Raji (cell line): ENCODE measurements around the gene GRAMD1C.

Source experiments
- POLR2A ChIP-seq: IDR thresholded peaks from 2 replicates; pipeline ENCODE4 v1.6.1; 2011; ENCODE audit warnings: low read depth, low read length, control low read depth; ENCODE audit not compliant: insufficient read depth

Gene GRAMD1C

GRCh38 chr3:113906568-113907140 is 68.1 kb downstream of the GRAMD1C start:
- TF ChIP-seq POLR2A, result no peak

- no peak for TF ChIP-seq POLR2A
Measured at GRCh38 chr3:113908133-113908532, 69.5 kb downstream of the GRAMD1C start.

GRCh38 chr3:113910966-113911365 is 72.4 kb downstream of the GRAMD1C start:
- no peak for TF ChIP-seq POLR2A

- no peak for TF ChIP-seq POLR2A
Measured at GRCh38 chr3:113912552-113913236, 74.1 kb downstream of the GRAMD1C start.

GRCh38 chr3:113914646-113915045 is 76.1 kb downstream of the GRAMD1C start:
- no peak for TF ChIP-seq POLR2A

- no peak for TF ChIP-seq POLR2A
Measured at GRCh38 chr3:113927556-113927955, 89.0 kb downstream of the GRAMD1C start.

- TF ChIP-seq POLR2A, result no peak
Measured at GRCh38 chr3:113946831-113947230, 108.2 kb downstream of the GRAMD1C start.

- no peak for TF ChIP-seq POLR2A
Measured at GRCh38 chr3:113947372-113948014, 108.9 kb downstream of the GRAMD1C start, which contains the start of gene ZDHHC23. TSS of gene ZDHHC23 (plus strand) at chr3:113948013. CDS start at chr3:113948803, 790 bp downstream.

GRCh38 chr3:113948015-113948917 is 109.7 kb downstream of the GRAMD1C start:
- TF ChIP-seq POLR2A, result peak; percentile 56; the same call in 1 of the 2 replicates

- no peak for TF ChIP-seq POLR2A
Measured at GRCh38 chr3:113952921-113953320, 114.3 kb downstream of the GRAMD1C start.

GRCh38 chr3:113953677-113954076 is 115.1 kb downstream of the GRAMD1C start:
- no peak for TF ChIP-seq POLR2A

GRCh38 chr3:113954091-113954685 is 115.6 kb downstream of the GRAMD1C start:
- no peak for TF ChIP-seq POLR2A

- no peak for TF ChIP-seq POLR2A
Measured at GRCh38 chr3:113963879-113964278, 125.3 kb downstream of the GRAMD1C start.

- TF ChIP-seq POLR2A, result no peak
Measured at GRCh38 chr3:113966172-113966571, 127.6 kb downstream of the GRAMD1C start.

GRCh38 chr3:113968986-113969385 is 130.4 kb downstream of the GRAMD1C start:
- TF ChIP-seq POLR2A, result no peak
